A549 (cell line): ENCODE measurements around the gene FRMD4A.

Experiments used
- HES2 ChIP-seq: fragments of >200 bp; sonication (Bioruptor Twin); formaldehyde crosslinking; IDR thresholded peaks from 2 replicates; pipeline ENCODE4 v1.6.1; 2016
- PBX3 ChIP-seq: IDR thresholded peaks from 2 replicates; pipeline ENCODE4 v1.6.1; 2012
- POLR2A ChIP-seq: IDR thresholded peaks from 2 replicates; pipeline ENCODE4 v1.6.1; 2012; ENCODE audit warnings: mild to moderate bottlenecking, low read length
- SMC3 ChIP-seq: fragments of >200 bp; sonication (Bioruptor Twin); formaldehyde crosslinking; IDR thresholded peaks from 3 replicates; pipeline ENCODE4 v1.6.1; 2018; ENCODE audit warnings: inconsistent platforms

DNA sequence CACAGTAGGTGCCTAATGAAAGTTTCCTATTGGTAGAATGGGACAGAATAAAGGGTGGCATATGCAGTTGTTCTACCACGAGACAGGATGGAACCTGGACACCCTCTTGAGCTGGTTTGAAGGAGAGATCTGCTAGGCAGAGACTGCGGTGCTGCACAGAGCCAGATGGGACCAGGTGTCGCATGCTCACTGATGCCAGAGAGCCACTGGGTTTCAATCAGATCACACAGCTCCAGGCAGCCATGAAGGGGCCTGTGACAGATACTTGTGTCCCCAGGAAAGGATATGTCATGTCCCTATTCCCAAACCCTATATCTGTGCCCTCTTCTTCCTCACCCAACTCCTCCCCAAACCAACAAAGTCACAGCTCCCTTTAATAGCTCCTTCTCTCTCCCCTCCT lies 508.2 kb downstream of the FRMD4A start:
- TF ChIP-seq SMC3 (no peak), PBX3 (no peak), POLR2A (no peak), HES2 (no peak)
